Peyer's patch (tissue), 4 donors: ENCODE data around the gene PPT2.

ENCODE experiments used
- POLR2A ChIP-seq, 2 donors: fragments of 450-650 bp; IDR thresholded peaks; one replicate each; pipeline ENCODE4 v1.5.1; 2017; ENCODE audit warnings: antibody characterized with exemption in 2 of 2, mild to moderate bottlenecking in 2 of 2, moderate library complexity in 2 of 2
- TF ChIP-seq, protein P1 (sequence below), 6 experiments: fragments of 450-650 bp in 4 of 6; fragments of 200-600 bp in 2 of 6; sonication (generic) in 1 of 6; IDR thresholded peaks; one replicate each; pipeline ENCODE4 v1.5.1; 2017 to 2019; ENCODE audit warnings: antibody characterized with exemption in 6 of 6, mild to moderate bottlenecking in 3 of 6, moderate library complexity in 1 of 6

DNA sequence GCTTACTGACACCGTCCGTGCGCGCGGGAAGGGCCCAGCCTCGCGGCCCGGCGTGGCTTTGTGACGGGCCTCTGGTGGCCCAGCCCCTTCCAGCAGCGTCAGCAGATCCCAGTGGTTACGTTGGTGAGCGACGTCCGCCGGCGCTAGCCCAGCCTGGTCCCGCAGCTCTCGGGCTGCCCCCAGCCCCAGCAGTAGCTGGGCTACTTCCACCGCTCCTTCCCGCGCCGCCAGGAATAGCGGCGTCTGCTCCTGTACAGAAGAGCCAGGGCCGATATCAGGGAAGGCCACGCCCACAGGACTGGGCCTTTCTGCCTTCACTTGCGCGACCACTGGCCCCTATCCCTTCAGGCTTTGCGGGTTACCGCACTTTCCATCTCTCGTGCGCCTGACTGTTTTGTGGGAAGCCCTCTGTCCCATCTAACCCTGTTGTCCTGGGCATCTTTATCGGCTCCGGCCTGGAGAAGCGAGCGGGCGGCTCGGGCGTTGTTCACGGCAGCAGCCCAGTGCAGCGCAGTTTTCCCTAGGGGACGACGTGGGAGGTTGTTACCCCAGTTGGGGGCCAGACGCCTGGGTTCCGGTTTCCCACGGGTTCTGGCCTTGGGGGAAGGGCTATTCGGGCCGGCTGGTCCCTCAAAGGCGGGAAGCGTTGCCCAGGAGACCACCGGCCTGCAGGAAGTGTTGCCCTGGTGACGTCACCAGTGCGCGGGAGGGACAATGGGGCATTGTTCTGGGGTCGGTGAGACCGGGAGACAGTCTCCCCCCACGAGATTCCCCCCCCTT lies 42.2 kb downstream of the PPT2 start:
- TF ChIP-seq POLR2A (IDR thresholded peaks at IDR 0.05) = peak; percentile 98
- TF ChIP-seq, protein P1, sequence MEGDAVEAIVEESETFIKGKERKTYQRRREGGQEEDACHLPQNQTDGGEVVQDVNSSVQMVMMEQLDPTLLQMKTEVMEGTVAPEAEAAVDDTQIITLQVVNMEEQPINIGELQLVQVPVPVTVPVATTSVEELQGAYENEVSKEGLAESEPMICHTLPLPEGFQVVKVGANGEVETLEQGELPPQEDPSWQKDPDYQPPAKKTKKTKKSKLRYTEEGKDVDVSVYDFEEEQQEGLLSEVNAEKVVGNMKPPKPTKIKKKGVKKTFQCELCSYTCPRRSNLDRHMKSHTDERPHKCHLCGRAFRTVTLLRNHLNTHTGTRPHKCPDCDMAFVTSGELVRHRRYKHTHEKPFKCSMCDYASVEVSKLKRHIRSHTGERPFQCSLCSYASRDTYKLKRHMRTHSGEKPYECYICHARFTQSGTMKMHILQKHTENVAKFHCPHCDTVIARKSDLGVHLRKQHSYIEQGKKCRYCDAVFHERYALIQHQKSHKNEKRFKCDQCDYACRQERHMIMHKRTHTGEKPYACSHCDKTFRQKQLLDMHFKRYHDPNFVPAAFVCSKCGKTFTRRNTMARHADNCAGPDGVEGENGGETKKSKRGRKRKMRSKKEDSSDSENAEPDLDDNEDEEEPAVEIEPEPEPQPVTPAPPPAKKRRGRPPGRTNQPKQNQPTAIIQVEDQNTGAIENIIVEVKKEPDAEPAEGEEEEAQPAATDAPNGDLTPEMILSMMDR (IDR thresholded peaks at IDR 0.05) = no peak
